ENCODE data around the gene CCDC14. TPM values are rescaled to one million over a fixed set of nuclear protein-coding genes. Genes with fewer than 3 reads are reported as not detected.
A peak's percentile ranks its signal among the peaks of the same experiment; 100 is the strongest.

Gene CCDC14
- total and polyA plus RNA-seq, 9 of the 15 experiments (the other 6 are each of a cell fraction or from before 2014, with no cell fraction given), result 18.6 to 107 (median 57.3) TPM

GRCh38 chr3:123936400-123936799 lies 24.6 kb downstream of the CCDC14 start:
- in situ Hi-C loops (cut with MboI), result no loop called here
- ChIA-PET POLR2A (no interaction called here), CTCF (ENCODE audit: low intra/inter-chr PET ratio) (no interaction called here)
- intact Hi-C loops (cut with micrococcal nuclease), result no loop called here
- Histone ChIP-seq H3K27me3 (ENCODE audit: control insufficient read depth in 2 of 2, insufficient read depth in 2 of 2, low read length in 2 of 2) (no peaks in the 10 kb centered on the region), H4K20me1 (replicated peaks; ENCODE audit: control insufficient read depth, insufficient read depth, low read length) (no peaks in the 10 kb centered on the region), H3K36me3 (ENCODE audit: control insufficient read depth, insufficient read depth, low read length) (peaks cover 51% of the 10 kb centered on the region; the same call in 2 of the 3 replicates), H3K9me3 (replicated peaks; ENCODE audit: control insufficient read depth, insufficient read depth, low read depth, low read length) (no peaks in the 10 kb centered on the region), H3K79me2 (ENCODE audit: control insufficient read depth, insufficient read depth, low read length) (no peaks in the 10 kb centered on the region), H3K27ac (ENCODE audit: extremely low read depth, low read depth, low read length) (no peak overlapping the region), H3K4me1 (replicated peaks in 1 of 2; ENCODE audit: control insufficient read depth in 2 of 2, insufficient read depth in 2 of 2, low read length in 2 of 2) (no peaks in the 10 kb centered on the region), H3K4me3 (no peak overlapping the region), H3K9me1 (ENCODE audit: control insufficient read depth, insufficient read depth, low read length) (no peaks in the 10 kb centered on the region), H3K9ac (ENCODE audit: insufficient read depth in 1 of 2, low read depth in 2 of 2, low read length in 2 of 2) (no peak overlapping the region), H2AFZ (ENCODE audit: low read depth, low read length) (no peak overlapping the region), H3K4me2 (ENCODE audit: insufficient read depth, low read length) (no peak overlapping the region)
- no TSS peak for BruUV-seq (replicated peaks)
- TF ChIP-seq SMAD3 (CRISPR knock-in tag; conservative IDR thresholded peaks at IDR 0.05) (no peak), ZNF449 (CRISPR knock-in tag; IDR thresholded peaks at IDR 0.05) (no peak), MEIS2 (IDR thresholded peaks at IDR 0.05; ENCODE audit: partially characterized antibody) (peak; percentile 13)
- WGBS (ENCODE audit: insufficient coverage, low coverage, missing lambda C conversion rate), result 58% methylated on average over 2 of the region's 2 CpGs
- no peak for ATAC-seq
- no peak for FAIRE-seq
- DNase-seq (ENCODE audit: extremely low read depth in 1 of 4, low spot score in 3 of 4), result no peak

GRCh38 chr3:123935830-123936229 lies 25.2 kb downstream of the CCDC14 start:
- FAIRE-seq, result no peak
- Histone ChIP-seq H3K36me3 (ENCODE audit: control insufficient read depth, insufficient read depth, low read length) (peaks cover 53% of the 10 kb centered on the region; the same call in 2 of the 3 replicates), H3K79me2 (ENCODE audit: control insufficient read depth, insufficient read depth, low read length) (no peaks in the 10 kb centered on the region), H2AFZ (ENCODE audit: low read depth, low read length) (no peak overlapping the region), H3K9ac (ENCODE audit: insufficient read depth in 1 of 2, low read depth in 2 of 2, low read length in 2 of 2) (no peak overlapping the region), H3K4me1 (replicated peaks in 1 of 2; ENCODE audit: control insufficient read depth in 2 of 2, insufficient read depth in 2 of 2, low read length in 2 of 2) (no peaks in the 10 kb centered on the region), H3K9me1 (ENCODE audit: control insufficient read depth, insufficient read depth, low read length) (no peaks in the 10 kb centered on the region), H3K4me2 (ENCODE audit: insufficient read depth, low read length) (no peak overlapping the region), H3K4me3 (no peak overlapping the region), H4K20me1 (replicated peaks; ENCODE audit: control insufficient read depth, insufficient read depth, low read length) (no peaks in the 10 kb centered on the region), H3K9me3 (replicated peaks; ENCODE audit: control insufficient read depth, insufficient read depth, low read depth, low read length) (no peaks in the 10 kb centered on the region), H3K27me3 (ENCODE audit: control insufficient read depth in 2 of 2, insufficient read depth in 2 of 2, low read length in 2 of 2) (no peaks in the 10 kb centered on the region), H3K27ac (ENCODE audit: extremely low read depth, low read depth, low read length) (no peak overlapping the region)
- intact Hi-C loops (cut with micrococcal nuclease), result no loop called here
- ChIA-PET CTCF (ENCODE audit: low intra/inter-chr PET ratio) (no interaction called here), POLR2A (no interaction called here)
- ATAC-seq, result no peak
- BruUV-seq (replicated peaks), result no TSS peak
- in situ Hi-C loops (cut with MboI), result no loop called here
- DNase-seq (ENCODE audit: extremely low read depth in 1 of 4, low spot score in 3 of 4), result no peak
- no peak for TF ChIP-seq TSHZ1 (CRISPR knock-in tag; IDR thresholded peaks at IDR 0.05)
- TF ChIP-seq RBM39 (optimal IDR thresholded peaks at IDR 0.05; ENCODE audit: low read depth, low read length), result no peak
- no peak for TF ChIP-seq MAFG (tag; conservative IDR thresholded peaks at IDR 0.05)
- no peak for TF ChIP-seq ZNF274 (IDR thresholded peaks at IDR 0.05; ENCODE audit: borderline replicate concordance, low read depth, low read length)
- no peak for TF ChIP-seq CREB3L1 (IDR thresholded peaks at IDR 0.05; ENCODE audit: borderline replicate concordance, low read depth)
- no peak for TF ChIP-seq OTX1 (CRISPR knock-in tag; IDR thresholded peaks at IDR 0.05)
- TF ChIP-seq ZC3H11A (IDR thresholded peaks at IDR 0.05; ENCODE audit: low read depth, low read length), result no peak
